HUES48 (cell line): ENCODE results near the gene DOCK2.
"Not testable (repeated sequence)": the region's sequence is repeated elsewhere in the genome, so short reads cannot be mapped to it uniquely, and the experiment has no call there.

Source experiments
- H3K27ac ChIP-seq: one replicate; pipeline ENCODE4 v1.7.0; 2013; ENCODE audit warnings: low read depth, low read length, inconsistent platforms
- H3K27me3 ChIP-seq: 2 replicates; pipeline ENCODE4 v1.6.1; 2013; ENCODE audit warnings: mild to moderate bottlenecking, low read length; ENCODE audit not compliant: control insufficient read depth, insufficient read depth
- H3K36me3 ChIP-seq: 2 replicates; pipeline ENCODE4 v1.6.1; 2013; ENCODE audit warnings: low read length; ENCODE audit not compliant: control insufficient read depth, insufficient read depth
- H3K4me1 ChIP-seq: 2 replicates; pipeline ENCODE4 v1.6.1; 2013; ENCODE audit warnings: mild to moderate bottlenecking, low read length; ENCODE audit not compliant: control insufficient read depth, insufficient read depth
- H3K4me3 ChIP-seq: 2 replicates; pipeline ENCODE4 v1.5.1; 2013; ENCODE audit warnings: mild to moderate bottlenecking, low read depth, low read length
- H3K9ac ChIP-seq: 2 replicates; pipeline ENCODE4 v1.6.1; 2013; ENCODE audit warnings: mild to moderate bottlenecking, low read depth, low read length, moderate library complexity
- H3K9me3 ChIP-seq: 2 replicates; pipeline ENCODE4 v1.6.1; 2013; ENCODE audit warnings: low read length; ENCODE audit not compliant: control insufficient read depth, insufficient read depth

DOCK2 gene

GRCh38 chr5:169721771-169722170 is 84.7 kb downstream of the DOCK2 start:
- Histone ChIP-seq H3K4me3 (no peak overlapping the region), H3K27me3 (no peaks in the 10 kb centered on the region), H3K4me1 (no peaks in the 10 kb centered on the region), H3K27ac (no peak overlapping the region), H3K9ac (no peak overlapping the region), H3K36me3 (no peaks in the 10 kb centered on the region), H3K9me3 (no peaks in the 10 kb centered on the region)

GRCh38 chr5:169723103-169723831 is 86.2 kb downstream of the DOCK2 start:
- H3K27me3 ChIP-seq, result no peaks in the 10 kb centered on the region
- H3K4me1 ChIP-seq, result no peaks in the 10 kb centered on the region
- H3K4me3 ChIP-seq, result no peak overlapping the region
- H3K9ac ChIP-seq, result no peak overlapping the region
- no peaks in the 10 kb centered on the region for H3K9me3 ChIP-seq
- no peaks in the 10 kb centered on the region for H3K36me3 ChIP-seq
- H3K27ac ChIP-seq, result no peak overlapping the region

- Histone ChIP-seq H3K9me3 (no peaks in the 10 kb centered on the region), H3K27ac (no peak overlapping the region), H3K4me3 (no peak overlapping the region), H3K36me3 (no peaks in the 10 kb centered on the region), H3K9ac (no peak overlapping the region), H3K27me3 (no peaks in the 10 kb centered on the region), H3K4me1 (no peaks in the 10 kb centered on the region)
Observed at GRCh38 chr5:169724303-169725087, 87.4 kb downstream of the DOCK2 start.

GRCh38 chr5:169725665-169726064 is 88.6 kb downstream of the DOCK2 start:
- not testable (repeated sequence) for H3K27ac ChIP-seq, H3K9me3 ChIP-seq, H3K4me1 ChIP-seq, H3K36me3 ChIP-seq, H3K9ac ChIP-seq, H3K27me3 ChIP-seq, H3K4me3 ChIP-seq

- H3K4me3 ChIP-seq, result no peak overlapping the region
- no peaks in the 10 kb centered on the region for H3K9me3 ChIP-seq
- H3K27ac ChIP-seq, result no peak overlapping the region
- no peak overlapping the region for H3K9ac ChIP-seq
- H3K4me1 ChIP-seq, result no peaks in the 10 kb centered on the region
- H3K36me3 ChIP-seq, result no peaks in the 10 kb centered on the region
- no peaks in the 10 kb centered on the region for H3K27me3 ChIP-seq
Observed at GRCh38 chr5:169728418-169728817, 91.3 kb downstream of the DOCK2 start.

GRCh38 chr5:169731221-169731620 is 94.1 kb downstream of the DOCK2 start:
- no peaks in the 10 kb centered on the region for H3K4me1 ChIP-seq
- no peaks in the 10 kb centered on the region for H3K9me3 ChIP-seq
- no peak overlapping the region for H3K9ac ChIP-seq
- no peaks in the 10 kb centered on the region for H3K36me3 ChIP-seq
- no peak overlapping the region for H3K4me3 ChIP-seq
- no peaks in the 10 kb centered on the region for H3K27me3 ChIP-seq
- no peak overlapping the region for H3K27ac ChIP-seq

- no peak overlapping the region for H3K4me3 ChIP-seq
- H3K9ac ChIP-seq, result no peak overlapping the region
- H3K9me3 ChIP-seq, result no peaks in the 10 kb centered on the region
- H3K27ac ChIP-seq, result no peak overlapping the region
- no peaks in the 10 kb centered on the region for H3K4me1 ChIP-seq
- no peaks in the 10 kb centered on the region for H3K36me3 ChIP-seq
- no peaks in the 10 kb centered on the region for H3K27me3 ChIP-seq
Observed at GRCh38 chr5:169732841-169733240, 95.8 kb downstream of the DOCK2 start.

- Histone ChIP-seq H3K9ac (no peak overlapping the region), H3K36me3 (no peaks in the 10 kb centered on the region), H3K4me3 (no peak overlapping the region), H3K27me3 (no peaks in the 10 kb centered on the region), H3K27ac (no peak overlapping the region), H3K9me3 (no peaks in the 10 kb centered on the region), H3K4me1 (no peaks in the 10 kb centered on the region)
Observed at GRCh38 chr5:169735913-169736312, 98.8 kb downstream of the DOCK2 start.

- H3K9ac ChIP-seq, result no peak overlapping the region
- no peak overlapping the region for H3K4me3 ChIP-seq
- no peak overlapping the region for H3K27ac ChIP-seq
- no peaks in the 10 kb centered on the region for H3K4me1 ChIP-seq
- H3K27me3 ChIP-seq, result no peaks in the 10 kb centered on the region
- no peaks in the 10 kb centered on the region for H3K9me3 ChIP-seq
- H3K36me3 ChIP-seq, result no peaks in the 10 kb centered on the region
Observed at GRCh38 chr5:169736653-169737052, 99.6 kb downstream of the DOCK2 start.

GRCh38 chr5:169740435-169740834 is 103.4 kb downstream of the DOCK2 start:
- Histone ChIP-seq H3K36me3 (no peaks in the 10 kb centered on the region), H3K27ac (no peak overlapping the region), H3K9me3 (no peaks in the 10 kb centered on the region), H3K27me3 (no peaks in the 10 kb centered on the region), H3K9ac (no peak overlapping the region), H3K4me3 (no peak overlapping the region), H3K4me1 (no peaks in the 10 kb centered on the region)

- 0 out of 2 replicates have a peak, but pooled peaks cover 7% of the 10 kb centered on the region for H3K4me1 ChIP-seq
- H3K4me3 ChIP-seq, result no peak overlapping the region
- H3K9ac ChIP-seq, result no peak overlapping the region
- no peak overlapping the region for H3K27ac ChIP-seq
- H3K27me3 ChIP-seq, result no peaks in the 10 kb centered on the region
- H3K36me3 ChIP-seq, result no peaks in the 10 kb centered on the region
- no peaks in the 10 kb centered on the region for H3K9me3 ChIP-seq
Observed at GRCh38 chr5:169742771-169743296, 105.8 kb downstream of the DOCK2 start.
